Neural progenitor cell (in vitro differentiated cells): ENCODE measurements around the gene CCDC68. TPM values are rescaled to one million over a fixed set of nuclear protein-coding genes. Genes with fewer than 3 reads are reported as not detected.
A peak's percentile ranks its signal among the peaks of the same experiment; 100 is the strongest.

ENCODE experiments used
- DNase-seq: peaks from one replicate; pipeline ENCODE4 v3.0.0-alpha.2; 2016; ENCODE audit warnings: low spot score
- H2AFZ ChIP-seq: fragments of 200-600 bp; sonication (generic); replicated peaks from 2 replicates; pipeline ENCODE4 v1.6.1; 2016; ENCODE audit warnings: antibody characterized with exemption
- H3F3A ChIP-seq: fragments of 200-600 bp; sonication (generic); 2 replicates; pipeline ENCODE4 v1.6.1; 2016; ENCODE audit warnings: antibody characterized with exemption, low read depth
- H3K27ac ChIP-seq: fragments of 200-600 bp; sonication (generic); 2 replicates; pipeline ENCODE4 v1.5.1; 2016; ENCODE audit warnings: mild to moderate bottlenecking
- H3K27me3 ChIP-seq: fragments of 200-600 bp; sonication (generic); 2 replicates; pipeline ENCODE4 v1.6.1; 2016; ENCODE audit warnings: mild to moderate bottlenecking, moderate library complexity
- H3K36me3 ChIP-seq: fragments of 200-600 bp; sonication (generic); 2 replicates; pipeline ENCODE4 v1.5.1; 2016
- H3K4me1 ChIP-seq: fragments of 200-600 bp; sonication (generic); 2 replicates; pipeline ENCODE4 v1.6.1; 2016; ENCODE audit warnings: mixed run types
- H3K4me2 ChIP-seq: fragments of 200-600 bp; sonication (generic); 2 replicates; pipeline ENCODE4 v1.6.1; 2016
- H3K4me3 ChIP-seq: fragments of 200-600 bp; sonication (generic); 2 replicates; pipeline ENCODE4 v1.5.1; 2016
- H3K79me2 ChIP-seq: fragments of 200-600 bp; sonication (generic); 2 replicates; pipeline ENCODE4 v1.6.1; 2016; ENCODE audit warnings: low read depth
- H3K9ac ChIP-seq: fragments of 200-600 bp; sonication (generic); 2 replicates; pipeline ENCODE4 v1.6.1; 2016
- H3K9me3 ChIP-seq: fragments of 200-600 bp; sonication (generic); 2 replicates; pipeline ENCODE4 v1.5.1; 2016; ENCODE audit warnings: low read depth
- H4K20me1 ChIP-seq: fragments of 200-600 bp; sonication (generic); 2 replicates; pipeline ENCODE4 v1.6.1; 2016; ENCODE audit warnings: low read depth
- H3K27ac Mint-ChIP-seq: 3 replicates; pipeline ENCODE4 v1.8.0; 2021; ENCODE audit warnings: mixed read lengths
- H3K27me3 Mint-ChIP-seq: 2 replicates; pipeline ENCODE4 v1.8.0; 2022; ENCODE audit warnings: low read depth, mild to moderate bottlenecking, inconsistent platforms, moderate library complexity, mixed read lengths; ENCODE audit not compliant: insufficient read depth
- H3K36me3 Mint-ChIP-seq: 3 replicates; pipeline ENCODE4 v1.8.0; 2021; ENCODE audit warnings: mixed read lengths
- H3K4me1 Mint-ChIP-seq: 3 replicates; pipeline ENCODE4 v1.8.0; 2021; ENCODE audit warnings: mixed read lengths
- H3K4me3 Mint-ChIP-seq: 3 replicates; pipeline ENCODE4 v1.8.0; 2021; ENCODE audit warnings: mild to moderate bottlenecking, moderate library complexity, mixed read lengths
- H3K9me3 Mint-ChIP-seq: 3 replicates; pipeline ENCODE4 v1.8.0; 2020; ENCODE audit warnings: mixed read lengths
- CTCF ChIP-seq: fragments of 200-600 bp; sonication (generic); IDR thresholded peaks from 2 replicates; pipeline ENCODE4 v1.5.1; 2017; ENCODE audit warnings: antibody characterized with exemption, mild to moderate bottlenecking
- EZH2 ChIP-seq: fragments of 200-600 bp; sonication (generic); IDR thresholded peaks from 2 replicates; pipeline ENCODE4 v1.6.1; 2017; ENCODE audit warnings: antibody characterized with exemption, mild to moderate bottlenecking, moderate library complexity
- EZH2phosphoT487 ChIP-seq: fragments of 200-600 bp; sonication (generic); IDR thresholded peaks from 2 replicates; pipeline ENCODE4 v1.6.1; 2017; ENCODE audit warnings: antibody characterized with exemption
- total RNA-seq: library from RNA; depleted of rRNA; stranded (reverse); fragments of >200 nt; gene quantifications from 2 replicates; pipeline ENCODE4 v1.2.3, GENCODE V29; 2015; ENCODE audit warnings: low replicate concordance

The CCDC68 gene
- total RNA-seq, 1 donor from 2014 or later, result not detected

GRCh38 chr18:54967786-54968185, 8.5 kb upstream of the CCDC68 start:
- no peaks in the 10 kb centered on the region for H3K27me3 ChIP-seq
- no peaks in the 10 kb centered on the region for H3F3A ChIP-seq
- H3K4me1 Mint-ChIP-seq, result no peaks in the 10 kb centered on the region
- H3K9ac ChIP-seq, result no peak overlapping the region
- no peak overlapping the region for H3K4me3 Mint-ChIP-seq
- H4K20me1 ChIP-seq, result no peaks in the 10 kb centered on the region
- H3K79me2 ChIP-seq, result no peaks in the 10 kb centered on the region
- H3K4me2 ChIP-seq, result no peak overlapping the region
- peaks cover 7% of the 10 kb centered on the region for H3K9me3 Mint-ChIP-seq
- no peaks in the 10 kb centered on the region for H3K27me3 Mint-ChIP-seq
- H3K4me1 ChIP-seq, result no peaks in the 10 kb centered on the region
- no peak for DNase-seq
- no peaks in the 10 kb centered on the region for H3K36me3 Mint-ChIP-seq
- H3K4me3 ChIP-seq, result no peak overlapping the region
- no peaks in the 10 kb centered on the region for H3K9me3 ChIP-seq
- no peak overlapping the region for H2AFZ ChIP-seq
- H3K27ac Mint-ChIP-seq, result no peak overlapping the region
- no peaks in the 10 kb centered on the region for H3K36me3 ChIP-seq
- no peak overlapping the region for H3K27ac ChIP-seq
- TF ChIP-seq EZH2, result no peak
- no peak for TF ChIP-seq EZH2phosphoT487
- TF ChIP-seq CTCF, result no peak

- no peaks in the 10 kb centered on the region for H3K36me3 ChIP-seq
- Mint-ChIP-seq H3K27me3 (no peaks in the 10 kb centered on the region), H3K36me3 (no peaks in the 10 kb centered on the region), H3K9me3 (peaks cover 4% of the 10 kb centered on the region), H3K4me1 (no peaks in the 10 kb centered on the region), H3K4me3 (no peak overlapping the region), H3K27ac (no peak overlapping the region)
- no peak overlapping the region for H3K9ac ChIP-seq
- no peak overlapping the region for H3K4me3 ChIP-seq
- H3K27ac ChIP-seq, result no peak overlapping the region
- H3K4me1 ChIP-seq, result no peaks in the 10 kb centered on the region
- no peak overlapping the region for H3K4me2 ChIP-seq
- no peaks in the 10 kb centered on the region for H3K79me2 ChIP-seq
- H3K9me3 ChIP-seq, result no peaks in the 10 kb centered on the region
- no peak overlapping the region for H2AFZ ChIP-seq
- DNase-seq, result no peak
- H3K27me3 ChIP-seq, result peaks cover 7% of the 10 kb centered on the region
- no peaks in the 10 kb centered on the region for H3F3A ChIP-seq
- H4K20me1 ChIP-seq, result no peaks in the 10 kb centered on the region
- TF ChIP-seq CTCF (no peak), EZH2 (no peak), EZH2phosphoT487 (no peak)
Measured at GRCh38 chr18:54964741-54965140, 5.5 kb upstream of the CCDC68 start.

- TF ChIP-seq EZH2phosphoT487, result no peak
- TF ChIP-seq CTCF, result no peak
- Mint-ChIP-seq H3K9me3 (no peaks in the 10 kb centered on the region), H3K27me3 (no peaks in the 10 kb centered on the region), H3K27ac (no peak overlapping the region), H3K4me1 (no peaks in the 10 kb centered on the region), H3K4me3 (no peak overlapping the region), H3K36me3 (no peaks in the 10 kb centered on the region)
- DNase-seq, result no peak
- peaks cover 23% of the 10 kb centered on the region for H3K27me3 ChIP-seq
- no peaks in the 10 kb centered on the region for H3K4me1 ChIP-seq
- no peak overlapping the region for H3K27ac ChIP-seq
- H3K9ac ChIP-seq, result no peak overlapping the region
- peak overlapping the region; percentile 51 for H2AFZ ChIP-seq
- H3K4me2 ChIP-seq, result no peak overlapping the region
- no peaks in the 10 kb centered on the region for H4K20me1 ChIP-seq
- H3K9me3 ChIP-seq, result no peaks in the 10 kb centered on the region
- H3K79me2 ChIP-seq, result no peaks in the 10 kb centered on the region
- H3K4me3 ChIP-seq, result no peak overlapping the region
- H3F3A ChIP-seq, result no peaks in the 10 kb centered on the region
- H3K36me3 ChIP-seq, result no peaks in the 10 kb centered on the region
Measured at GRCh38 chr18:54962919-54963645, 3.8 kb upstream of the CCDC68 start.
